SK-N-MC (cell line): ENCODE measurements around the gene TADA2B.
"Not testable (repeated sequence)": the region's sequence is repeated elsewhere in the genome, so short reads cannot be mapped to it uniquely, and the experiment has no call there.

ENCODE experiments used
- DNase-seq: peaks from one replicate; pipeline ENCODE4 v3.0.0-alpha.2; 2011; ENCODE audit warnings: low read depth, low spot score
- H3K27ac ChIP-seq: fragments of 200-600 bp; sonication (generic); 2 replicates; pipeline ENCODE4 v1.5.1; 2016; ENCODE audit warnings: mixed run types
- H3K36me3 ChIP-seq: fragments of 200-600 bp; sonication (generic); 2 replicates; pipeline ENCODE4 v1.6.1; 2017; ENCODE audit warnings: antibody characterized with exemption, low read length, mixed read lengths; ENCODE audit not compliant: insufficient read depth
- H3K4me3 ChIP-seq: fragments of 200-600 bp; sonication (generic); 2 replicates; pipeline ENCODE4 v1.5.1; 2016
- H3K9ac ChIP-seq: fragments of 200-600 bp; sonication (generic); 2 replicates; pipeline ENCODE4 v1.8.0; 2017; ENCODE audit warnings: mixed run types, mixed read lengths; ENCODE audit not compliant: insufficient read length
- H3K9me3 ChIP-seq: fragments of 200-600 bp; sonication (generic); 2 replicates; pipeline ENCODE4 v1.6.1; 2017; ENCODE audit warnings: low read depth, mild to moderate bottlenecking, antibody characterized with exemption, low read length, moderate library complexity, mixed read lengths
- EZH2 ChIP-seq: fragments of 200-600 bp; sonication (generic); IDR thresholded peaks from one replicate; pipeline ENCODE4 v1.6.1; 2017; ENCODE audit warnings: antibody characterized with exemption
- FOXP2 ChIP-seq: optimal IDR thresholded peaks from 2 replicates; pipeline ENCODE3; 2011; ENCODE audit warnings: mild to moderate bottlenecking, moderate library complexity; ENCODE audit not compliant: insufficient read depth; ENCODE audit errors: extremely low read length, control extremely low read depth
- POLR2AphosphoS5 ChIP-seq: IDR thresholded peaks from 2 replicates; pipeline ENCODE4 v1.6.1; 2012; ENCODE audit warnings: mild to moderate bottlenecking, low read depth, low read length, borderline replicate concordance

Gene TADA2B

GRCh38 chr4:7096236-7096635 is 53.1 kb downstream of the TADA2B start:
- Histone ChIP-seq H3K27ac (no peak overlapping the region), H3K9ac (no peak overlapping the region), H3K9me3 (no peaks in the 10 kb centered on the region), H3K4me3 (no peak overlapping the region), H3K36me3 (no peaks in the 10 kb centered on the region)
- no peak for TF ChIP-seq POLR2AphosphoS5
- no peak for TF ChIP-seq FOXP2
- no peak for TF ChIP-seq EZH2
- DNase-seq: no peak

GRCh38 chr4:7101692-7102515 is 58.7 kb downstream of the TADA2B start:
- Histone ChIP-seq H3K9me3 (no peaks in the 10 kb centered on the region), H3K4me3 (no peak overlapping the region), H3K27ac (no peak overlapping the region), H3K9ac (no peak overlapping the region), H3K36me3 (no peaks in the 10 kb centered on the region)
- DNase-seq: no peak
- TF ChIP-seq POLR2AphosphoS5 (no peak), FOXP2 (no peak), EZH2 (no peak)

GRCh38 chr4:7102516-7102909 is 59.3 kb downstream of the TADA2B start:
- peak overlapping the region; percentile 76 for H3K4me3 ChIP-seq
- not testable (repeated sequence) for H3K27ac ChIP-seq, DNase-seq, H3K9me3 ChIP-seq, H3K36me3 ChIP-seq, H3K9ac ChIP-seq

- TF ChIP-seq FOXP2 (no peak), POLR2AphosphoS5 (peak; percentile 69; the same call in 1 of the 2 replicates), EZH2 (no peak)
- Histone ChIP-seq H3K36me3 (no peaks in the 10 kb centered on the region), H3K27ac (no peak overlapping the region), H3K4me3 (peak overlapping the region; percentile 76), H3K9me3 (no peaks in the 10 kb centered on the region), H3K9ac (peak overlapping the region; percentile 45)
- DNase-seq: no peak
Observed at GRCh38 chr4:7103031-7103606, 59.9 kb downstream of the TADA2B start.

- Histone ChIP-seq H3K9me3 (no peaks in the 10 kb centered on the region), H3K27ac (no peak overlapping the region), H3K9ac (no peak overlapping the region), H3K4me3 (peak overlapping the region; percentile 76; the same call in 1 of the 2 replicates), H3K36me3 (no peaks in the 10 kb centered on the region)
- no peak for DNase-seq
- TF ChIP-seq POLR2AphosphoS5: no peak
- no peak for TF ChIP-seq FOXP2
Observed at GRCh38 chr4:7103607-7104365, 60.6 kb downstream of the TADA2B start.

GRCh38 chr4:7104366-7105031 is 61.3 kb downstream of the TADA2B start:
- Histone ChIP-seq H3K9me3 (no peaks in the 10 kb centered on the region), H3K36me3 (no peaks in the 10 kb centered on the region), H3K27ac (no peak overlapping the region), H3K4me3 (no peak overlapping the region), H3K9ac (no peak overlapping the region)
- no peak for DNase-seq
- no peak for TF ChIP-seq POLR2AphosphoS5
- no peak for TF ChIP-seq FOXP2
- no peak for TF ChIP-seq EZH2

GRCh38 chr4:7105276-7105675 is 62.1 kb downstream of the TADA2B start:
- Histone ChIP-seq H3K27ac (no peak overlapping the region), H3K36me3 (no peaks in the 10 kb centered on the region), H3K9ac (no peak overlapping the region), H3K9me3 (no peaks in the 10 kb centered on the region), H3K4me3 (no peak overlapping the region)
- TF ChIP-seq FOXP2: no peak
- TF ChIP-seq POLR2AphosphoS5: no peak
- TF ChIP-seq EZH2: no peak
- DNase-seq: no peak
